ENCODE data around the gene FBH1.

The FBH1 gene

DNA sequence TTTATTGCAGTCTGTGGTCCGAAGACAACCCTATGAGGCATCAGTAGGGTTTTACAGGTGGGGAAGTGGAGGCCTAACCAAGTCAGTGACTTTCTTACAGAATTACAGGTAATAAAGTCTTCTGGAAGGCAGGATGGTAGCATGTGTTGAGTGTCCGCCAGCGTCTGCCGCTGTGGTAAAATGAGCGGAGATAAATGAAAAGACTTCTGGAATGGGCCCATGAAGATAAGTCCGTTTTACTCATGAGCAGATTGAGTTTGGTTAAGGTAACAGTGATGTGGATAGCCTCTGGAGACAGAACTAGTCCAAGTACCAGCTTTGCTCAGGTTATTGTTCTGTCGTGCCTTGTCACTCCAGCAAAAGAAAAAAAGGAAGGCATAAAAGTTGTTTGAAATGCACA is 966 bp downstream of the FBH1 start:
- H3K27me3 Mint-ChIP-seq: no peaks in the 10 kb centered on the region
- H3K9me3 Mint-ChIP-seq (ENCODE audit: low read depth): no peaks in the 10 kb centered on the region
- peak overlapping the region; percentile 83 for H3K27ac Mint-ChIP-seq
- peaks cover 11% of the 10 kb centered on the region for H3K36me3 Mint-ChIP-seq
- H3K4me3 Mint-ChIP-seq: peak overlapping the region; percentile 95
- H3K4me1 Mint-ChIP-seq (ENCODE audit: low read depth): peaks cover 55% of the 10 kb centered on the region

DNA sequence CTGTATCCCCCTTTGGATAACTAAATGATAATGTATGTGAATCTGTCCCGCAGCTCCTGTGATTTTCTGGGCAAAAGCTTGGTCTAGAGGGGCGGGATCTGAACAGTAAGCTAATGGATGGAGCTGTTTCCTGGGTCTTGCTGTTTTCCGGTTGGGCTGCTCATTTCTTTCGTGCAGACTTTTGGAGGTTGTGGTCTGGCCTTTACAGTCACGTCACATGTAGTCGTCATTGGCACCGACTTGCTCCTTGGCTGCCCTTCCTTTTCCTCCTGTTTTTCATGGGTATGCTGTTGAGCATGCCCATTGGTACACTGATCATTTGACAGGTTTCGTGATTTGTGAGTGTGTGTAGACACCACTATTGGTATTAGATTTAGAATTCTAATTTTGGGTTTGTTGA is 2.0 kb downstream of the FBH1 start:
- Mint-ChIP-seq H3K4me3 (peak overlapping the region; percentile 95), H3K9me3 (ENCODE audit: low read depth) (no peaks in the 10 kb centered on the region), H3K27ac (peak overlapping the region; percentile 34)

DNA sequence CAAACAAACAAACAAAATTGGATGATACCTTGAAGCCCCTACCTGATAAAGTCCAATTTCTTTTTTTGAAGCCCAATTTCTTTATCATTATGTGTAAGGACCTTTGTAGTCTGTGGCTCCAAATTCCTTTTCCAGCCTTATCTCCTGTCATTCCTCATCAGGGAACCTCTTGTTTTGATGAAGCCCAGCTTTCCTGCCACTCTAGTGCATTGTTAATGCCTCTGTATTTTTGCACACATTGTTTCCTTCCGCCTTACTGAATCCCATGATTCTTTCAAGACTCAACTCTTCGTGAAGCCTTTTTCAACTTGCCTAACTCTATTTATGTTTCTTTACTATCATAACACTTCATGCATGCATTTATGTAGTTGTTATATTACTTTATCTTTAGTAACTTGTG is 3.3 kb downstream of the FBH1 start:
- H3K27me3 Mint-ChIP-seq: no peaks in the 10 kb centered on the region
- no peak overlapping the region for H3K27ac Mint-ChIP-seq
- H3K4me1 Mint-ChIP-seq (ENCODE audit: low read depth): peaks cover 45% of the 10 kb centered on the region
- H3K9me3 Mint-ChIP-seq (ENCODE audit: low read depth): no peaks in the 10 kb centered on the region
- H3K36me3 Mint-ChIP-seq: peaks cover 22% of the 10 kb centered on the region
- H3K4me3 Mint-ChIP-seq: no peak overlapping the region

More for the DNA sequence above, 2.0 kb downstream of the FBH1 start:
- Mint-ChIP-seq H3K27me3 (no peaks in the 10 kb centered on the region), H3K36me3 (peaks cover 13% of the 10 kb centered on the region), H3K4me1 (ENCODE audit: low read depth) (peaks cover 54% of the 10 kb centered on the region)

DNA sequence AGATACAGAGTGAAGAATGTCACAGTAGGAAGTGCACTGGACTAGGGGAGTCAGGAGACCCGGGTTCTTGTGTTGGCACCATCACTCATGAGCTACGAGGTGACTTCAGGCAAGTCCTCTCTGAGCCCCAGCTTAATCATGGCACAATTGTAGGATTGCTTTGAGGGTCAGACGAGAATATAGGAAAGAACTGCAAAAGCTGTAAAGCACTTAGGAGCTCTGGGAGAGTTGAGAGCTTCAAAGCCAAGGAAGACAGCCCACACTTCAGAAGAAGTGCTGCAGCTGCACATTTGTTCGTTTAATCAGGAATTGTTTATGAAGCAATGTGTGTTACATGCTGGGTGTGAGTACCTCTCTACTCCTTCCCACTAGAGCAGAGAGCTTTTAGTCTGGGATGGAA is 4.4 kb downstream of the FBH1 start:
- Mint-ChIP-seq H3K4me1 (ENCODE audit: low read depth) (peaks cover 40% of the 10 kb centered on the region), H3K36me3 (peaks cover 22% of the 10 kb centered on the region), H3K4me3 (no peak overlapping the region), H3K27me3 (no peaks in the 10 kb centered on the region), H3K9me3 (ENCODE audit: low read depth) (no peaks in the 10 kb centered on the region), H3K27ac (no peak overlapping the region)

DNA sequence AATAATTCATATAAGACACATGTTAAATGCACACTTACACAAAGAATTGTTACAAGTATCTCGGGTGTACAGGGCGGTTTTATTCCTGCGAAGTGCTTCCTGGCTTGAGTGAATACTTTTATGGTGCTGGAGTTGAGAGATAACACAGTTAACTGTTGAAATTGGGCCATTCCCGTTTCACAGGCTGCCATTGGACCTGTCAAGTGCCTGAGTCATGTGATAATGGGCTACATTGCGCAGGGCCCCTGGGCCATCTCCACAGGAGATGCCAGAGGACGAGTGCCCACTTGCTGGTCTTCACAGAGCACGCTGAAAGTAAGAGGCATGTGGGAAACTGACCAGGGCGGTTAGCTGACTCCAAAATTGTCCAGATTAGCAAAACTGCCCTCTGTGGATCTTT is 4.8 kb downstream of the FBH1 start:
- Mint-ChIP-seq H3K4me3 (no peak overlapping the region), H3K27ac (no peak overlapping the region), H3K9me3 (ENCODE audit: low read depth) (no peaks in the 10 kb centered on the region), H3K36me3 (peaks cover 22% of the 10 kb centered on the region), H3K27me3 (no peaks in the 10 kb centered on the region), H3K4me1 (ENCODE audit: low read depth) (peaks cover 40% of the 10 kb centered on the region)

DNA sequence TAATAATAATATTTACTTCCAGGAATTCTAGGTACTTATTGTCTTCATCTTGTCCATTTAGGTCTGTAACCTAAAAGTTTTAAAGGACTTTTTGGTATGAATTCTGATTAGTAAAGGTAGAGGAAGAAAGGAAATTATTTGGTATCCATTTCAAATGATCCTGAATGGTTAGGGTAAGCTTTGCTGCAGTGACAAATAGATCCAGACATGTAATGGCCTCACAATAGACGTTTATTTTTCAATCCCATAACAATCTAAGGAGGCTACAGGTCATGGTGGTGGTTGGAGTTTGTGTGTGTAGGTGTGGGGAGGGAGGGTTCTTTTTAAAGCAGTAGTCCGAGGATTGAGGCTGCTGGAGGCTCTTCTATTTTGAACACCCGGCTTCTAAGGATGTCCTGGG is 5.3 kb downstream of the FBH1 start:
- H3K36me3 Mint-ChIP-seq: peaks cover 22% of the 10 kb centered on the region
- H3K4me1 Mint-ChIP-seq (ENCODE audit: low read depth): peaks cover 40% of the 10 kb centered on the region
- no peaks in the 10 kb centered on the region for H3K27me3 Mint-ChIP-seq
- H3K4me3 Mint-ChIP-seq: no peak overlapping the region
- no peaks in the 10 kb centered on the region for H3K9me3 Mint-ChIP-seq (ENCODE audit: low read depth)
- H3K27ac Mint-ChIP-seq: no peak overlapping the region

DNA sequence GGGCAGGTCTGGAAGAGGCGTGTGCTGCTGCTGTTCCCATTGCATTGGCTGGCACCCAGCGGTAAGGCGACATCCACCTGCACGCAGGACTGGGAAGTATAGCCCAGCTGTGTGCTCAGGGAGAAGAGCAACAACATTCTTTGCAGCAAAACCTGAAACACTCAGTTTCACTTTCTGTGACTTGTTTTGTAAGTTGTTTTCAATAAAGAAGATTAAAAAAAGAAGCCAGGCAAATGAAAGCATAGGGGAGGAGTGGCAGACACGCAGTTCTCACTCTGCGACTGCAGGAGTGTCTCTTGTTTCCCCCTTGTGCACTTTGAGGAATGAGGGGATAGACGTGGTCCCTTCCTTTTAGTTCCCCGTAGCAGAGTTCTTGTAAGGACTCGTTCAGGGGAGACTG is 5.8 kb downstream of the FBH1 start:
- no peak overlapping the region for H3K4me3 Mint-ChIP-seq
- peak overlapping the region; percentile 10 for H3K27ac Mint-ChIP-seq
- no peaks in the 10 kb centered on the region for H3K9me3 Mint-ChIP-seq (ENCODE audit: low read depth)
- no peaks in the 10 kb centered on the region for H3K27me3 Mint-ChIP-seq
- H3K4me1 Mint-ChIP-seq (ENCODE audit: low read depth): peaks cover 37% of the 10 kb centered on the region
- H3K36me3 Mint-ChIP-seq: peaks cover 22% of the 10 kb centered on the region

DNA sequence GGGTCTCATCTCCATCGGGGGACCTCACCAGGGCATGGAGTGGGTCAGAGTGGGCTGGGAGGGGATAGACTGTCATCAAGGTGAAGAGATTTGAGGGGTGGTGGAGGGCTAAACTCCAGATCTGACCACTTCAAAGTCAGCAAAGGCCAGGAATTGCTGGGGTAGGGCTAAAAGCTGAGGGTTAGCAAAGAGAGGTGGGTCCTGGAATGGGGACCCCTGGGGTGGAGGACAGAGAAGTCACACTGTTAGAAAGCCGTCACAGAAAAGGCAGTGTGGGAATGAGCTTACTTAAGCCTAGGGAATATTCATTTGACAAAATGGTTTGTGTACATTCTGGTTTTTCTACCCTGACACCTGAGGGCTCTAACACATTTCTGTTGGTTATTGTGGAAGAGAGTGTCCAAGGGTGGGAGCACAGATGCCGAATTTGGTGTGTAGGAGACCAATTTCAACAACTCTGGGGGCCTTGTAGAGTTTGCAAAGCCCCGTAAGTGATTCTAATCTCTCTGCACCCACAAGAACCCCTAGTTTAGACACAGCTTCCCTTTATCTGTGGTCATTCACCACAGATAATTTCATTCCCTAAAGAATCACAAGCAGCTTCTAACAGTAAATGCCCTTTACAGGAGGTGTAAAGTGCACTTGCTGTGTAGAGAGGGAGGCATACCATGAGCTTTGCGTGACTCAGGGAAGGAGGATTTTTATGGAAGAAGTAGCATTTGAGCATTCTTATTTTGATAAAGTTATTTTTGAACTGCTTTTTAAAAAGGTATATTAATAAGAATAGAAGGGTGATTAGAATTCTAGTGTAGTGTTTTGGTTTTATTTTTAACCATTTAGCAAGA is 6.4 kb downstream of the FBH1 start:
- peak overlapping the region; percentile 10 for H3K27ac Mint-ChIP-seq
- H3K27me3 Mint-ChIP-seq: no peaks in the 10 kb centered on the region
- no peak overlapping the region for H3K4me3 Mint-ChIP-seq
- H3K9me3 Mint-ChIP-seq (ENCODE audit: low read depth): no peaks in the 10 kb centered on the region
- peaks cover 22% of the 10 kb centered on the region for H3K36me3 Mint-ChIP-seq
- peaks cover 31% of the 10 kb centered on the region for H3K4me1 Mint-ChIP-seq (ENCODE audit: low read depth)

DNA sequence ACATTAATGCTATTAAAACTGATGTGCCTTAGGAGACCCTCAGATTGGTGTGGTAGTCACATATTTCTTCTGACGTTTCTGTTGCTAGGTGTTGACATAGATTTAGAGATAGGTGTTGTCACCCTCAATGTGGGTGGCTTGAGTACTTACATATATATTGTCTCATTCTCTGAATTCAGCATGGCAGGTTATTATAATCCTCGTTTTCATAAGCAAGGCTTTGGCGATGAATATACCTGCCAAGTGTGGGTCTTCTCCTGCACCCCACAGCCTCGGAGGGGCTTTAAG is 7.0 kb downstream of the FBH1 start:
- Mint-ChIP-seq H3K27me3 (no peaks in the 10 kb centered on the region), H3K36me3 (peaks cover 22% of the 10 kb centered on the region), H3K27ac (no peak overlapping the region), H3K4me1 (ENCODE audit: low read depth) (peaks cover 28% of the 10 kb centered on the region), H3K4me3 (no peak overlapping the region), H3K9me3 (ENCODE audit: low read depth) (no peaks in the 10 kb centered on the region)

DNA sequence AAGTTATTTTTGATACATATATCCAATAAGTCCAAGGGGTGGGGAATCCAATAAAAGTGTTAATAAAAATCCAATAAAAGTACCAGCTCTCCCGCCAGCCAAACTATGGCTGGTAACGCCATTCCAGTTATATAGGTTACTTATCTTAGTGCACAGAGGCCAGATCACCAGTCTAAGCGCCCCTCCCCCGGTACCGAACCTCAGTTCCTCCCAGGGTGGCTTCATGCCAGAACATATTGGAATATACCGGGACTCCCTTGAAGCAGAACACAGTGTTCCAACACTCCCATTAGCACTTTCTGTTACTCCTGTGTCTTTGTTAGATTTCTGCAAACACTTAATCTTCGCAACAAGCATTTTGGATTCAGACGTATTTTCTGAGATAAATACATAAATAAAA is 7.5 kb downstream of the FBH1 start:
- peaks cover 22% of the 10 kb centered on the region for H3K36me3 Mint-ChIP-seq
- no peak overlapping the region for H3K4me3 Mint-ChIP-seq
- no peak overlapping the region for H3K27ac Mint-ChIP-seq
- peaks cover 24% of the 10 kb centered on the region for H3K4me1 Mint-ChIP-seq (ENCODE audit: low read depth)
- no peaks in the 10 kb centered on the region for H3K9me3 Mint-ChIP-seq (ENCODE audit: low read depth)
- no peaks in the 10 kb centered on the region for H3K27me3 Mint-ChIP-seq

DNA sequence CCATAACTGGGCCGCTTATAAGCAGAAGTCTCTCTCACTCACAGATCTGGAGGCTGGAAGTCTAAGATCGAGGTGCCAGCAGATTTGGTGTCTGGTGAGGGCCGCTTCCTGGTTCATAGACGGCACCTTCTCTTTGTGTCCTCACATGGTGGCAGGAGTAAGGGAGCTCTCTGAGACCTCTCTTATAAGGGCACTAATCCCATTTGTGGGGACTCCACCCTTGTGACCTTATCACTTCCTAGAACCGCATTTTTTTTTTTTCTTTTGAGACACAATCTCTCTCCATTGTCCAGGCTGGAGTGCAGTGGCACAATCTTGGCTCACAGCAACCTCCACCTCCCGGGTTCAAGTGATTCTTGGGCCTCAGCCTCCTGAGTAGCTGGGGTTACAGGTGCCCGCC is 8.1 kb downstream of the FBH1 start:
- H3K36me3 Mint-ChIP-seq: peaks cover 22% of the 10 kb centered on the region
- H3K4me3 Mint-ChIP-seq: no peak overlapping the region
- H3K9me3 Mint-ChIP-seq (ENCODE audit: low read depth): no peaks in the 10 kb centered on the region
- H3K27ac Mint-ChIP-seq: no peak overlapping the region
- H3K27me3 Mint-ChIP-seq: no peaks in the 10 kb centered on the region
- H3K4me1 Mint-ChIP-seq (ENCODE audit: low read depth): peaks cover 20% of the 10 kb centered on the region

DNA sequence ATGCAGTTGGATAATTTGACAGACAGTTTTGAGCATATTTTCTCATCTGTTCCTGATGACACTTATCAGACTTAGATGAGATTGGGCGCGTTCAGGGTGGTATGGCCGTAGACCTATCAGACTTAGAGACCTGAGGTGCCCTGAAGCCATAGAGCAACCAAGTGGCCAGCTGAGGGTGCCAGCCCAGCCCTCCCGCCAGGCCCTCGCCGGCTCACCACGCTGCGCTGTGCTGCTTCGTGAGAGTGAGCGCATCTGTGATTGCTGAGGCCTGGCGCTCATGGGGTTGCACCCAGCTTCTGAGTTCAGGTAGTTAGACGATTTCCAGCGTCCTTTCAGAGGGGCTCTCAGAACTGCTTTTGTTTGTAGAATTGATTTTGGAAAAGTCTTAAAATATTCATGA is 10.2 kb downstream of the FBH1 start:
- Mint-ChIP-seq H3K36me3 (peaks cover 25% of the 10 kb centered on the region), H3K9me3 (ENCODE audit: low read depth) (no peaks in the 10 kb centered on the region), H3K4me1 (ENCODE audit: low read depth) (peaks cover 20% of the 10 kb centered on the region), H3K4me3 (no peak overlapping the region), H3K27me3 (no peaks in the 10 kb centered on the region), H3K27ac (no peak overlapping the region)

DNA sequence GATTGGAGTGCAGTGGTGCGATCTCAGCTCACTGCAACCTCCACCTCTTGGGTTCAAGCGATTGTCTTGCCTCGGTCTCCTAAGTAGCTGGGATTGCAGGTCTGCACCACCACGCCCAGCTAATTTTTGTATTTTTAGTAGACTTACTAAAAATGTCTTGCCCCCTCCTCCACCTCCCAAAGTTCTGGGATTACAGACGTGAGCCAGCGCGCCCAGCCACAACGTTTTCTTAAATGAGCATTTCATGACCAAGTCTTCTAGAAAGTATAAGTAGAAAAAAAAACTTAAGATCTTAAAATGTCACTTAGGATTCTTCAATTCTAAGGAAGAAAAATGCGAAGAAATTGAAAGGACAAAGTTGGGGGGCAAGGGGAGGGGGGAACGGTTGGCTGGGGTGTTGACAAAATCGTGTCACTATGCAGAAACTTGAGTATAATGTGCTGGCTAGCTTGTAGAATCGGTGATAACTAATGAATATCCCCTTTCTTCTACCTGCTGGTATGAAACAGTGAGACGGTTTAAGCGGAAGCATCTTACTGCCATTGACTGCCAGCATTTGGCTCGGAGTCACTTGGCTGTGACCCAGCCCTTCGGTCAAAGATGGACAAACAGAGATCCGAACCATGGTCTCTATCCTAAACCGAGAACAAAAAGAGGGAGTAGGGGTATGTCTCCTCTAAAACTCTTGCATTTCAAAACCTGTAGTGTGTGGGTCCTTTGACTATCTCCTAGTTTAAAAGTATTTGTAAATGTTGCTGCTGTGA is 12.7 kb downstream of the FBH1 start:
- peaks cover 16% of the 10 kb centered on the region for H3K4me1 Mint-ChIP-seq (ENCODE audit: low read depth)
- H3K27me3 Mint-ChIP-seq: no peaks in the 10 kb centered on the region
- peaks cover 16% of the 10 kb centered on the region for H3K36me3 Mint-ChIP-seq
- H3K9me3 Mint-ChIP-seq (ENCODE audit: low read depth): no peaks in the 10 kb centered on the region
- no peak overlapping the region for H3K4me3 Mint-ChIP-seq
- H3K27ac Mint-ChIP-seq: no peak overlapping the region

DNA sequence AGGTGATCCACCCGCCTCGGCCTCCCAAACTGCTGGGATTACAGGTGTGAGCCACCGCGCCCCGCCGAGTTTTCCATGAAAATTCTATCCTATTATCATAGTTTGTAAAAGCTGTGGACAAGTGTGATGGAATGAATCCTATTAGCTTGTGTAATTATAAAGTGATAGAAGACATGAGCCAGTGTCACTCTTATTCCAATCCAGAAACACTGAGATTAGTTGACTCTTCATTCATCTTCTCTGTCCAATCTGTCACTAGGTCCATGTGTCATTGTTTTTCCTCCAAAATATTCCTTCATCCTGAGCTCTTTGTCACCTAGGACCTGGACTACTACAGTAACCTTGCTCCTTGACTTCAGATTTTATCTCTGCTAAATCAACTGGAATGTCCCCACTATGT is 13.5 kb downstream of the FBH1 start:
- H3K27ac Mint-ChIP-seq: no peak overlapping the region
- no peak overlapping the region for H3K4me3 Mint-ChIP-seq
- H3K9me3 Mint-ChIP-seq (ENCODE audit: low read depth): no peaks in the 10 kb centered on the region
- H3K36me3 Mint-ChIP-seq: peaks cover 15% of the 10 kb centered on the region
- H3K4me1 Mint-ChIP-seq (ENCODE audit: low read depth): peaks cover 19% of the 10 kb centered on the region
- no peaks in the 10 kb centered on the region for H3K27me3 Mint-ChIP-seq

DNA sequence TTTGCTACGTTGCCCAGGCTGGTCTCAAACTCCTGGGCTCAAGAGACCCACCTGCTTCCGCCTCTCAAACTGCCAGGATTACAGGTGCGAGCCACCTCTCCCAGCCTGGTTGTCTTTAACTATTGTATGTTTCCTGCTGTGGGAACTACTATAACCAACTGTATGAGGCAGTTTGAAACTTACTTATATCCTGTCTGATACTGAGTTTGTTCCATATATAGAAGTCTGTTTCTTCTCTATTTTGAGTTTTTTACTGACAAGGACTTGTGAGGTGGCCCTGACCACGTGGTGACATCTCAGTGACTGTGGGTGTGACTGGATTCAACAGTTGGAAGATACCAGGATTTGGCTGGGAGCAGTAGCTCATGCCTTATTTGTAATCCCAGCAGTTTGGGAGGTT is 14.2 kb downstream of the FBH1 start:
- Mint-ChIP-seq H3K9me3 (ENCODE audit: low read depth) (no peaks in the 10 kb centered on the region), H3K27ac (no peak overlapping the region), H3K36me3 (peaks cover 17% of the 10 kb centered on the region), H3K27me3 (no peaks in the 10 kb centered on the region), H3K4me3 (no peak overlapping the region), H3K4me1 (ENCODE audit: low read depth) (peaks cover 19% of the 10 kb centered on the region)

All from activated naive CD8-positive, alpha-beta T cell (primary cell).